Measurements from ENCODE around the gene CGB1.

Gene CGB1

GRCh38 chr19:48993175-48994034 lies 43.3 kb downstream of the CGB1 start, which contains the start of the genes GYS1 and RUVBL2:
Gene GYS1 (minus strand): TSS chr19:48993309. CDS start chr19:48993112, 197 bp downstream.
Gene RUVBL2 (plus strand): TSS chr19:48993887. CDS start chr19:48993912, 25 bp downstream.
- DNase-seq = peak; percentile 99

- no peak for DNase-seq
Measured at GRCh38 chr19:48992581-48993174, 44.0 kb downstream of the CGB1 start.

GRCh38 chr19:48991873-48992580 lies 44.7 kb downstream of the CGB1 start:
- no peak for DNase-seq

- DNase-seq = no peak
Measured at GRCh38 chr19:48991011-48991609, 45.6 kb downstream of the CGB1 start.

GRCh38 chr19:48990400-48990799 lies 46.3 kb downstream of the CGB1 start:
- no peak for DNase-seq

GRCh38 chr19:48989701-48990291 lies 46.9 kb downstream of the CGB1 start:
- no peak for DNase-seq

GRCh38 chr19:48988860-48989259 lies 47.8 kb downstream of the CGB1 start:
- DNase-seq = no peak

GRCh38 chr19:48988286-48988685 lies 48.4 kb downstream of the CGB1 start:
- no peak for DNase-seq

GRCh38 chr19:48987323-48987722 lies 49.4 kb downstream of the CGB1 start:
- DNase-seq = no peak

- no peak for DNase-seq
Measured at GRCh38 chr19:48986211-48986610, 50.5 kb downstream of the CGB1 start.

GRCh38 chr19:48985711-48986110 lies 51.0 kb downstream of the CGB1 start:
- no peak for DNase-seq
